DND-41 (cell line): Measurements from ENCODE around the gene STARD3.

Experiments
- EZH2 ChIP-seq: IDR thresholded peaks from 3 replicates; pipeline ENCODE4 v1.6.1; 2012; ENCODE audit warnings: borderline replicate concordance, low read depth, mild to moderate bottlenecking, moderate library complexity, low read length, inconsistent platforms; ENCODE audit not compliant: severe bottlenecking
- TF ChIP-seq, protein P1 (sequence below): IDR thresholded peaks from 2 replicates; pipeline ENCODE4 v1.5.1; 2012; ENCODE audit warnings: borderline replicate concordance, low read length, moderate library complexity, mild to moderate bottlenecking; ENCODE audit not compliant: poor library complexity, severe bottlenecking; ENCODE audit errors: extremely low read depth

- TF ChIP-seq, protein P1, sequence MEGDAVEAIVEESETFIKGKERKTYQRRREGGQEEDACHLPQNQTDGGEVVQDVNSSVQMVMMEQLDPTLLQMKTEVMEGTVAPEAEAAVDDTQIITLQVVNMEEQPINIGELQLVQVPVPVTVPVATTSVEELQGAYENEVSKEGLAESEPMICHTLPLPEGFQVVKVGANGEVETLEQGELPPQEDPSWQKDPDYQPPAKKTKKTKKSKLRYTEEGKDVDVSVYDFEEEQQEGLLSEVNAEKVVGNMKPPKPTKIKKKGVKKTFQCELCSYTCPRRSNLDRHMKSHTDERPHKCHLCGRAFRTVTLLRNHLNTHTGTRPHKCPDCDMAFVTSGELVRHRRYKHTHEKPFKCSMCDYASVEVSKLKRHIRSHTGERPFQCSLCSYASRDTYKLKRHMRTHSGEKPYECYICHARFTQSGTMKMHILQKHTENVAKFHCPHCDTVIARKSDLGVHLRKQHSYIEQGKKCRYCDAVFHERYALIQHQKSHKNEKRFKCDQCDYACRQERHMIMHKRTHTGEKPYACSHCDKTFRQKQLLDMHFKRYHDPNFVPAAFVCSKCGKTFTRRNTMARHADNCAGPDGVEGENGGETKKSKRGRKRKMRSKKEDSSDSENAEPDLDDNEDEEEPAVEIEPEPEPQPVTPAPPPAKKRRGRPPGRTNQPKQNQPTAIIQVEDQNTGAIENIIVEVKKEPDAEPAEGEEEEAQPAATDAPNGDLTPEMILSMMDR: no peak
- no peak for TF ChIP-seq EZH2
Measured at GRCh38 chr17:39611401-39612112, 25.4 kb upstream of the STARD3 start.
